ENCODE results near the gene DMBX1.
A peak's percentile ranks its signal among the peaks of the same experiment; 100 is the strongest.

DMBX1 gene

DNA sequence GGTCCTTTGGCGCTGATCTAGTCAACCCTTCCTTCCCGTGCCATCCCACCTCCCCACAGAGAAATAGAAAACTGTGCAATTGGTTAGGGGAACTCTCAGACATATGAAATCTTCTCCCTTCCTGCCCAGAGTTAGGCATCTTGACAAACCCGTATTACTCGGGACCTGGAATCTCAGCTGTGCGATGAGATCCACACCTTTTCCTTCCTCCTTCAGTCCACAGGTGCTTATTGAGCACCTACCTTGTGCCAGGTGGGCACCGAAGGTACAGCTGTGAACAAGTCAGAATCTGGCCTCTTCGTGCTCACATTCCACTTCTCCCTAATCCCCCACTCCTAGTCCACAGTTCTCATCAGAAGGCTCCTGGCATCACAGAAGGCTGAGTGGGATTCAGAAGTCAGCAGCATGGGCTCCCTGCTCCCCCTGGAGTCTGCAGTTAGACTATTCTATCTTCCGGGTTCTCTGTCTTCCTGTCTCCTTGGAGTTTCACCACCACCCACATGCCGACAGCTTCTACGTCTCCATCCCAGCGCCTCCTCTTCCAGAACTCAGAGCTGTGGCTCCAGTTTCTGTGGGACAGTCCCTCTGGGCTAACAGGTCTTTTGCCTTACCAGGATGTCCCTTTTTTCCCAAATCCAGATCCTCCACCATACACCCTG, 38.8 kb downstream of the DMBX1 start:
- peak; percentile 9; the same call in 1 of the 3 replicates for ATAC-seq
- TF ChIP-seq ESRRG (CRISPR knock-in tag; IDR thresholded peaks at IDR 0.05), result no peak
- no peak for TF ChIP-seq ZC3H10 (CRISPR knock-in tag; IDR thresholded peaks at IDR 0.05)
- no peak for TF ChIP-seq OSR1 (CRISPR knock-in tag; IDR thresholded peaks at IDR 0.05)
- TF ChIP-seq, protein P1, sequence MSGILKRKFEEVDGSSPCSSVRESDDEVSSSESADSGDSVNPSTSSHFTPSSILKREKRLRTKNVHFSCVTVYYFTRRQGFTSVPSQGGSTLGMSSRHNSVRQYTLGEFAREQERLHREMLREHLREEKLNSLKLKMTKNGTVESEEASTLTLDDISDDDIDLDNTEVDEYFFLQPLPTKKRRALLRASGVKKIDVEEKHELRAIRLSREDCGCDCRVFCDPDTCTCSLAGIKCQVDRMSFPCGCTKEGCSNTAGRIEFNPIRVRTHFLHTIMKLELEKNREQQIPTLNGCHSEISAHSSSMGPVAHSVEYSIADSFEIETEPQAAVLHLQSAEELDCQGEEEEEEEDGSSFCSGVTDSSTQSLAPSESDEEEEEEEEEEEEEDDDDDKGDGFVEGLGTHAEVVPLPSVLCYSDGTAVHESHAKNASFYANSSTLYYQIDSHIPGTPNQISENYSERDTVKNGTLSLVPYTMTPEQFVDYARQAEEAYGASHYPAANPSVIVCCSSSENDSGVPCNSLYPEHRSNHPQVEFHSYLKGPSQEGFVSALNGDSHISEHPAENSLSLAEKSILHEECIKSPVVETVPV (CRISPR knock-in tag; IDR thresholded peaks at IDR 0.05), result no peak
- TF ChIP-seq ZNF565 (CRISPR knock-in tag; conservative IDR thresholded peaks at IDR 0.05; ENCODE audit: low read depth), result no peak
- no peak for TF ChIP-seq CSDC2 (CRISPR knock-in tag; IDR thresholded peaks at IDR 0.05)

DNA sequence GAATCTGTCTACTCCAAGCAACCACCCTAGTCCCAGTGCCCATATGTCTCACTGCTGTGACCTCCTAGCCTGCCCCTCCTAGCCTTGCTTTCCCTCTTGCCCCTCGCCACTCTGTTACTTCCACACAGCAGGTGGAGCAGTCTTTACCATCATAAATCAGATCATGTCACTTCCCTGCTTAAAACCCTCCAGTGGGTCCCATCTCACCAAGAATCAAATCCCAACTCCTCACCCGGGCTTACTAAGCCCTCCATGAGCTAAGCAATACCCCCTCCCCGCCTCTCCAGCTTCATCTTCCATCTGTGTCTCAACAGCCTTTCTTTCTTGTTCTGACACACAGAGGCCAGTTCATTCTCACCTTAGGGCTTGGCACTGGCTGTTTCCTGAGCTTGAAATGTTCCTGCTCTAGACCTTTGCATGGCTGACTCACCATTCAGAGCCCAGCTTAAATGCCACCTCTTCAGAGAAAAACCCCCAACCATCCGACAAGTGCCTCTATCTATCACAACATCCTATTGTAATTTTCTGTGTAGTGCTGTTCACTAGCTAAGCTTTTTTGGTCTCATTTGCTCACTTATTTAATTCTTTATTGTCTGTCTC, 39.5 kb downstream of the DMBX1 start:
- ATAC-seq, result no peak
- TF ChIP-seq, protein P2, sequence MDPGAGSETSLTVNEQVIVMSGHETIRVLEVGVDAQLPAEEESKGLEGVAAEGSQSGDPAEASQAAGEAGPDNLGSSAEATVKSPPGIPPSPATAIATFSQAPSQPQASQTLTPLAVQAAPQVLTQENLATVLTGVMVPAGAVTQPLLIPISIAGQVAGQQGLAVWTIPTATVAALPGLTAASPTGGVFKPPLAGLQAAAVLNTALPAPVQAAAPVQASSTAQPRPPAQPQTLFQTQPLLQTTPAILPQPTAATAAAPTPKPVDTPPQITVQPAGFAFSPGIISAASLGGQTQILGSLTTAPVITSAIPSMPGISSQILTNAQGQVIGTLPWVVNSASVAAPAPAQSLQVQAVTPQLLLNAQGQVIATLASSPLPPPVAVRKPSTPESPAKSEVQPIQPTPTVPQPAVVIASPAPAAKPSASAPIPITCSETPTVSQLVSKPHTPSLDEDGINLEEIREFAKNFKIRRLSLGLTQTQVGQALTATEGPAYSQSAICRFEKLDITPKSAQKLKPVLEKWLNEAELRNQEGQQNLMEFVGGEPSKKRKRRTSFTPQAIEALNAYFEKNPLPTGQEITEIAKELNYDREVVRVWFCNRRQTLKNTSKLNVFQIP (CRISPR knock-in tag; IDR thresholded peaks at IDR 0.05; ENCODE audit: borderline replicate concordance, low read depth), result no peak
- TF ChIP-seq SNAI2 (CRISPR knock-in tag; IDR thresholded peaks at IDR 0.05) (no peak), ESRRG (CRISPR knock-in tag; IDR thresholded peaks at IDR 0.05) (no peak), ARNTL (CRISPR knock-in tag; IDR thresholded peaks at IDR 0.05; ENCODE audit: borderline replicate concordance, low read depth) (no peak), ZFP3 (CRISPR knock-in tag; IDR thresholded peaks at IDR 0.05) (no peak), BACH2 (CRISPR knock-in tag; IDR thresholded peaks at IDR 0.05; ENCODE audit: borderline replicate concordance) (no peak), PPARA (CRISPR knock-in tag; IDR thresholded peaks at IDR 0.05; ENCODE audit: borderline replicate concordance) (no peak), RARB (CRISPR knock-in tag; IDR thresholded peaks at IDR 0.05) (no peak), TCF4 (CRISPR knock-in tag; IDR thresholded peaks at IDR 0.05; ENCODE audit: borderline replicate concordance) (no peak), ISL1 (CRISPR knock-in tag; IDR thresholded peaks at IDR 0.05) (no peak), CSDC2 (CRISPR knock-in tag; IDR thresholded peaks at IDR 0.05) (no peak), OSR1 (CRISPR knock-in tag; IDR thresholded peaks at IDR 0.05) (no peak), ZFP30 (CRISPR knock-in tag; IDR thresholded peaks at IDR 0.05) (no peak), ZNF70 (CRISPR knock-in tag; IDR thresholded peaks at IDR 0.05) (no peak), GLIS3 (CRISPR knock-in tag; IDR thresholded peaks at IDR 0.05) (no peak)
- TF ChIP-seq, protein P3, sequence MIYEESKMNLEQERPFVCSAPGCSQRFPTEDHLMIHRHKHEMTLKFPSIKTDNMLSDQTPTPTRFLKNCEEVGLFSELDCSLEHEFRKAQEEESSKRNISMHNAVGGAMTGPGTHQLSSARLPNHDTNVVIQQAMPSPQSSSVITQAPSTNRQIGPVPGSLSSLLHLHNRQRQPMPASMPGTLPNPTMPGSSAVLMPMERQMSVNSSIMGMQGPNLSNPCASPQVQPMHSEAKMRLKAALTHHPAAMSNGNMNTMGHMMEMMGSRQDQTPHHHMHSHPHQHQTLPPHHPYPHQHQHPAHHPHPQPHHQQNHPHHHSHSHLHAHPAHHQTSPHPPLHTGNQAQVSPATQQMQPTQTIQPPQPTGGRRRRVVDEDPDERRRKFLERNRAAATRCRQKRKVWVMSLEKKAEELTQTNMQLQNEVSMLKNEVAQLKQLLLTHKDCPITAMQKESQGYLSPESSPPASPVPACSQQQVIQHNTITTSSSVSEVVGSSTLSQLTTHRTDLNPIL (CRISPR knock-in tag; IDR thresholded peaks at IDR 0.05; ENCODE audit: low read depth), result no peak
- TF ChIP-seq, protein P4, sequence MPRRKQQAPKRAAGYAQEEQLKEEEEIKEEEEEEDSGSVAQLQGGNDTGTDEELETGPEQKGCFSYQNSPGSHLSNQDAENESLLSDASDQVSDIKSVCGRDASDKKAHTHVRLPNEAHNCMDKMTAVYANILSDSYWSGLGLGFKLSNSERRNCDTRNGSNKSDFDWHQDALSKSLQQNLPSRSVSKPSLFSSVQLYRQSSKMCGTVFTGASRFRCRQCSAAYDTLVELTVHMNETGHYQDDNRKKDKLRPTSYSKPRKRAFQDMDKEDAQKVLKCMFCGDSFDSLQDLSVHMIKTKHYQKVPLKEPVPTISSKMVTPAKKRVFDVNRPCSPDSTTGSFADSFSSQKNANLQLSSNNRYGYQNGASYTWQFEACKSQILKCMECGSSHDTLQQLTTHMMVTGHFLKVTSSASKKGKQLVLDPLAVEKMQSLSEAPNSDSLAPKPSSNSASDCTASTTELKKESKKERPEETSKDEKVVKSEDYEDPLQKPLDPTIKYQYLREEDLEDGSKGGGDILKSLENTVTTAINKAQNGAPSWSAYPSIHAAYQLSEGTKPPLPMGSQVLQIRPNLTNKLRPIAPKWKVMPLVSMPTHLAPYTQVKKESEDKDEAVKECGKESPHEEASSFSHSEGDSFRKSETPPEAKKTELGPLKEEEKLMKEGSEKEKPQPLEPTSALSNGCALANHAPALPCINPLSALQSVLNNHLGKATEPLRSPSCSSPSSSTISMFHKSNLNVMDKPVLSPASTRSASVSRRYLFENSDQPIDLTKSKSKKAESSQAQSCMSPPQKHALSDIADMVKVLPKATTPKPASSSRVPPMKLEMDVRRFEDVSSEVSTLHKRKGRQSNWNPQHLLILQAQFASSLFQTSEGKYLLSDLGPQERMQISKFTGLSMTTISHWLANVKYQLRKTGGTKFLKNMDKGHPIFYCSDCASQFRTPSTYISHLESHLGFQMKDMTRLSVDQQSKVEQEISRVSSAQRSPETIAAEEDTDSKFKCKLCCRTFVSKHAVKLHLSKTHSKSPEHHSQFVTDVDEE (CRISPR knock-in tag; IDR thresholded peaks at IDR 0.05), result no peak
- TF ChIP-seq, protein P1 (CRISPR knock-in tag; IDR thresholded peaks at IDR 0.05), result no peak
- TF ChIP-seq, protein P5, sequence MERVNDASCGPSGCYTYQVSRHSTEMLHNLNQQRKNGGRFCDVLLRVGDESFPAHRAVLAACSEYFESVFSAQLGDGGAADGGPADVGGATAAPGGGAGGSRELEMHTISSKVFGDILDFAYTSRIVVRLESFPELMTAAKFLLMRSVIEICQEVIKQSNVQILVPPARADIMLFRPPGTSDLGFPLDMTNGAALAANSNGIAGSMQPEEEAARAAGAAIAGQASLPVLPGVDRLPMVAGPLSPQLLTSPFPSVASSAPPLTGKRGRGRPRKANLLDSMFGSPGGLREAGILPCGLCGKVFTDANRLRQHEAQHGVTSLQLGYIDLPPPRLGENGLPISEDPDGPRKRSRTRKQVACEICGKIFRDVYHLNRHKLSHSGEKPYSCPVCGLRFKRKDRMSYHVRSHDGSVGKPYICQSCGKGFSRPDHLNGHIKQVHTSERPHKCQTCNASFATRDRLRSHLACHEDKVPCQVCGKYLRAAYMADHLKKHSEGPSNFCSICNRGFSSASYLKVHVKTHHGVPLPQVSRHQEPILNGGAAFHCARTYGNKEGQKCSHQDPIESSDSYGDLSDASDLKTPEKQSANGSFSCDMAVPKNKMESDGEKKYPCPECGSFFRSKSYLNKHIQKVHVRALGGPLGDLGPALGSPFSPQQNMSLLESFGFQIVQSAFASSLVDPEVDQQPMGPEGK (CRISPR knock-in tag; IDR thresholded peaks at IDR 0.05; ENCODE audit: borderline replicate concordance), result no peak

Measured in SK-N-SH treated with all-trans-retinoic acid at 6 μM for 48 hours (cell line).